ENCODE measurements around the gene OR10Z1.

DNA sequence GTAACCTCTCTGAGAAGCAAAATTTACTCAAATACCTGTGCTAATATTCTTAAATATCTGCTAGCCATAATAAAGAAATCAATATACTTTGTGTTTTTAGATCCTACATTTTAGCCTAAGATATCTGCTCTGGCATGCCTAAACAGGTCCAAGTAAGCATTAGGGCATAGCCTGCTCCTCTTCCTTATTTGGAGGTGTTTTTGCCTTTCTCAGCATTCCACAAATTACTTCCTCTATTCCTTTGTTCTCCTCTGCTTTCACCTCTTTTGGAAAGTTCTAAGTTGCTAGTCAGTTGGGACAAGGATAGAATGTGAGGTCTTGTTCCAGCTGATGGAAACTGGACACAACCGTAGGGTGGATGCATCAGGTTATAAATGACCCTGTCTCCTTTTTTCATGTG lies 18.1 kb upstream of the OR10Z1 start:
- TF ChIP-seq, protein P1, sequence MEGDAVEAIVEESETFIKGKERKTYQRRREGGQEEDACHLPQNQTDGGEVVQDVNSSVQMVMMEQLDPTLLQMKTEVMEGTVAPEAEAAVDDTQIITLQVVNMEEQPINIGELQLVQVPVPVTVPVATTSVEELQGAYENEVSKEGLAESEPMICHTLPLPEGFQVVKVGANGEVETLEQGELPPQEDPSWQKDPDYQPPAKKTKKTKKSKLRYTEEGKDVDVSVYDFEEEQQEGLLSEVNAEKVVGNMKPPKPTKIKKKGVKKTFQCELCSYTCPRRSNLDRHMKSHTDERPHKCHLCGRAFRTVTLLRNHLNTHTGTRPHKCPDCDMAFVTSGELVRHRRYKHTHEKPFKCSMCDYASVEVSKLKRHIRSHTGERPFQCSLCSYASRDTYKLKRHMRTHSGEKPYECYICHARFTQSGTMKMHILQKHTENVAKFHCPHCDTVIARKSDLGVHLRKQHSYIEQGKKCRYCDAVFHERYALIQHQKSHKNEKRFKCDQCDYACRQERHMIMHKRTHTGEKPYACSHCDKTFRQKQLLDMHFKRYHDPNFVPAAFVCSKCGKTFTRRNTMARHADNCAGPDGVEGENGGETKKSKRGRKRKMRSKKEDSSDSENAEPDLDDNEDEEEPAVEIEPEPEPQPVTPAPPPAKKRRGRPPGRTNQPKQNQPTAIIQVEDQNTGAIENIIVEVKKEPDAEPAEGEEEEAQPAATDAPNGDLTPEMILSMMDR (conservative IDR thresholded peaks at IDR 0.05 in 1 of 2, IDR thresholded peaks at IDR 0.05 in 1 of 2; ENCODE audit: extremely low read depth in 1 of 2, insufficient read depth in 1 of 2, low read depth in 1 of 2, low read length in 2 of 2) = no peak
- no peak for TF ChIP-seq EZH2 (IDR thresholded peaks at IDR 0.05; ENCODE audit: borderline replicate concordance, low read length)
